Measurements from ENCODE around the gene RNF11. TPM values are rescaled to one million over a fixed set of nuclear protein-coding genes. Genes with fewer than 3 reads are reported as not detected.
A peak's percentile ranks its signal among the peaks of the same experiment; 100 is the strongest.

RNF11 gene
- total and polyA plus RNA-seq, 12 donors, result 32.6 to 142 (median 117) TPM

DNA sequence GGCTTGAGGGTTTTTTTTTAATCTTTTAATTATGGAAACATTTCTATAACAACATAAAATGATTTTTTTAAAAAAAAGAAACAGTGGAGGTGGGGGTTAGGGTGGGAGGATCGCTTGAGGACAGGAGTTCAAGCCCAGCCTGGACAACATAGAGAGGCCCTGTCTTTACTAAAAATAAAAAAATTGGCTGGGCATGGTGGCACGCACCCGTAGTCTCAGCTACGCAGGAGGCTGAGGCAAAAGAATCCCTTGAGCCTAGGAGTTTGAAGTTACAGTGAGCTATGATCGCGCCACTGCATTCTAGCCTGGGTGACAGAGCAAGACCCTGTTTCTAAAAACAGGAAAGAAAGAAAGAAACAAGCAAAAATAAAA is 32.2 kb upstream of the RNF11 start:
- Histone ChIP-seq H3K4me3 (no peak overlapping the region), H3K4me1 (replicated peaks in 1 of 2) (no peaks in the 10 kb centered on the region), H3K36me3 (replicated peaks in 1 of 2) (no peaks in the 10 kb centered on the region), H3K9me3 (replicated peaks in 1 of 3) (no peaks in the 10 kb centered on the region), H3K27ac (no peak overlapping the region), H3K27me3 (no peaks in the 10 kb centered on the region)
- TF ChIP-seq, protein P1, sequence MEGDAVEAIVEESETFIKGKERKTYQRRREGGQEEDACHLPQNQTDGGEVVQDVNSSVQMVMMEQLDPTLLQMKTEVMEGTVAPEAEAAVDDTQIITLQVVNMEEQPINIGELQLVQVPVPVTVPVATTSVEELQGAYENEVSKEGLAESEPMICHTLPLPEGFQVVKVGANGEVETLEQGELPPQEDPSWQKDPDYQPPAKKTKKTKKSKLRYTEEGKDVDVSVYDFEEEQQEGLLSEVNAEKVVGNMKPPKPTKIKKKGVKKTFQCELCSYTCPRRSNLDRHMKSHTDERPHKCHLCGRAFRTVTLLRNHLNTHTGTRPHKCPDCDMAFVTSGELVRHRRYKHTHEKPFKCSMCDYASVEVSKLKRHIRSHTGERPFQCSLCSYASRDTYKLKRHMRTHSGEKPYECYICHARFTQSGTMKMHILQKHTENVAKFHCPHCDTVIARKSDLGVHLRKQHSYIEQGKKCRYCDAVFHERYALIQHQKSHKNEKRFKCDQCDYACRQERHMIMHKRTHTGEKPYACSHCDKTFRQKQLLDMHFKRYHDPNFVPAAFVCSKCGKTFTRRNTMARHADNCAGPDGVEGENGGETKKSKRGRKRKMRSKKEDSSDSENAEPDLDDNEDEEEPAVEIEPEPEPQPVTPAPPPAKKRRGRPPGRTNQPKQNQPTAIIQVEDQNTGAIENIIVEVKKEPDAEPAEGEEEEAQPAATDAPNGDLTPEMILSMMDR (IDR thresholded peaks at IDR 0.05), result no peak
- no peak for TF ChIP-seq POLR2A (IDR thresholded peaks at IDR 0.05)
- WGBS, 4 donors, result 96 to 98% (median 97%) methylated on average over 6 of the region's 6 CpGs
- intact Hi-C loops (cut with DNase I), result no loop called here
- no peak for DNase-seq

DNA sequence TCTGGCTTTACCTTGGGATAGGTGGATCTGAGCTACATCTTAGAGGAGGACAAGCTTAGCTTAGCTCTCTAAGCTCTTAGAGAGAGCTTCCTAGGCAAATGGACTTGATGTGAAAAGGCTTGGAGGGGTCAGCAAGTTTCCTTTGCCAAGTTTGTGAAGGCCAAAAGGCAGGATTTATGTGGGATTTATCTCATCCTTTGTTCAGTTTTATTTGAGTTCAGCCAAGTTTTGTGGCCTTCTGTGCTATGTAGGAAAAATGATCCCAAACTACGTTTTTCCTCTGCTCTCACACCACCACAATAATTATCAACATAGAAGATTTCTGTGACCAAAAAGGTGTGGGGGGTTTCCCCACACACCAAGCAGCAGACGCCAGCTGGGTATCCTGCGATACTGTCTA is 26.0 kb upstream of the RNF11 start:
- DNase-seq, result peak in 6 of 7 donors; percentile 23 to 65 (median 57)
- 24 to 34% (median 33%) methylated on average over 2 to 3 of the region's 3 CpGs for WGBS, 4 donors
- H3K4me1 ChIP-seq (replicated peaks in 1 of 2), result peaks cover 12 to 22% of the 10 kb centered on the region in 2 donors
- H3K4me3 ChIP-seq, result no peak overlapping the region
- H3K9me3 ChIP-seq (replicated peaks in 1 of 3), result no peaks in the 10 kb centered on the region
- no peaks in the 10 kb centered on the region for H3K36me3 ChIP-seq (replicated peaks in 1 of 2)
- no peak for TF ChIP-seq POLR2A (IDR thresholded peaks at IDR 0.05)
- TF ChIP-seq, protein P1 (IDR thresholded peaks at IDR 0.05), result no peak
- peak overlapping the region in 4 of 5 donors; percentile 45 to 81 (median 74) for H3K27ac ChIP-seq
- intact Hi-C loops (cut with DNase I), result no loop called here
- no peaks in the 10 kb centered on the region for H3K27me3 ChIP-seq

DNA sequence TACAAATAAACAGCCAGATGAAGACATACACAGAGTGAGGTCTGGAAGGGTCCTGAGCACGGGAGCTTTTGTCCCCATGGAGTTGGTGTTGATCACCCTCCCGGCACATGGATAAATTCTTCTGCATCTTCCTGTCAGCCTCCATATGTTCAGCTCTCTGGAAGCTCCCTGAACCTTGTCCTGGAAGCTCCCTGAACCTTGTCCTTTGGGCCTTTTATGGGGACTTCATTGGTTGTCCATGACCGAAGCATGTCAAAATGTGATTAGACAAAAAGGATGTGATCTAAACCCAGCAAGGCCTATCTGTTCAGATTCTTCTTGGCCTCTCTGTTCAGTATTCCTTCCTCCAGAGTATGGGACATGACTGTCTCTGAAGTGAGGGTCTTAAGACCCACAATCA is 25.4 kb upstream of the RNF11 start:
- TF ChIP-seq, protein P1 (IDR thresholded peaks at IDR 0.05), result no peak
- no peak for TF ChIP-seq POLR2A (IDR thresholded peaks at IDR 0.05)
- no peak for DNase-seq
- Histone ChIP-seq H3K4me1 (replicated peaks in 1 of 2) (peaks cover 12 to 23% of the 10 kb centered on the region in 2 donors), H3K9me3 (replicated peaks in 1 of 3) (no peaks in the 10 kb centered on the region), H3K27me3 (no peaks in the 10 kb centered on the region), H3K27ac (peak overlapping the region in 4 of 5 donors; percentile 45 to 81 (median 74)), H3K4me3 (no peak overlapping the region), H3K36me3 (replicated peaks in 1 of 2) (no peaks in the 10 kb centered on the region)
- 45 to 68% (median 61%) methylated on average over 2 to 3 of the region's 3 CpGs for WGBS, 4 donors
- intact Hi-C loops (cut with DNase I), result no loop called here

DNA sequence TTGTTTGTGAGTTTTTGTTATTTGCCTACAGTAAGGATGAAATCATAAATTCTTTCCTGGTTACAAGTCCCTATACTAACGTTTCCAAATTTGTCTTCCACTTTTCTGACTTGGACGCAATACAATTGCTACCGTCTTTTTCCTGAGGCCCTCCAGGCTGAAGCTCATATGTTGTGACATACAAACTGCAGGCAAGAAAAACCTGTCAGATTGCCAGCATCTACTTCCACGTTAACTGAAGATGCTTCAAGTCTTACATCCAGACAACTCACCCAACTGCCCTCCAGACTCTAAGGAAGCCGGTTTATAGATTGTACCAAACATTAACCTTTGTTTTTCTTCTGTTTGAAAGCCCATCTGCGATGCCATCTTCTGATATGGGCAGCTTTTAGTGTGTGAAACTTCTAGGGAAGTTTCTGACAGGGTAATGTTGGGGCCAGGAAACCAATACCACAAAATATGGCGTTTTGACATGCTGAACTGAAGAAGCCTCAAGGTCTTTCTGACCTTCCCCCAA is 21.4 kb upstream of the RNF11 start:
- TF ChIP-seq POLR2A (IDR thresholded peaks at IDR 0.05), result no peak
- TF ChIP-seq, protein P1 (IDR thresholded peaks at IDR 0.05), result no peak
- DNase-seq, result peak in 1 of 7 donors; percentile 13
- Histone ChIP-seq H3K4me1 (replicated peaks in 1 of 2) (peaks cover 9 to 21% of the 10 kb centered on the region in 2 donors), H3K27me3 (no peaks in the 10 kb centered on the region), H3K36me3 (replicated peaks in 1 of 2) (no peaks in the 10 kb centered on the region), H3K9me3 (replicated peaks in 1 of 3) (no peaks in the 10 kb centered on the region), H3K27ac (no peak overlapping the region), H3K4me3 (no peak overlapping the region)
- 44 to 53% (median 45%) methylated on average over 7 of the region's 7 CpGs for WGBS, 4 donors
- intact Hi-C loops (cut with DNase I), result no loop called here
